Gastroesophageal sphincter (tissue), 4 donors: ENCODE data around the gene CACNA2D3. TPM values are rescaled to one million over a fixed set of nuclear protein-coding genes. Genes with fewer than 3 reads are reported as not detected.

ENCODE experiments used
- ATAC-seq: fragments of 150-250 bp; one replicate; pipeline ENCODE4 v1.9.1; 2016; ENCODE audit warnings: mild to moderate bottlenecking, moderate library complexity
- H3K27ac ChIP-seq, 4 donors: fragments of 200-600 bp; sonication (generic) in 3 of 4; 1 replicate in 3 of 4; 2 replicates in 1 of 4; pipeline ENCODE4 v1.5.1; 2016 to 2019
- H3K27me3 ChIP-seq: fragments of 200-600 bp; sonication (generic); one replicate; pipeline ENCODE4 v1.5.1; 2019
- H3K36me3 ChIP-seq, 2 donors: fragments of 200-600 bp; sonication (generic); one replicate each; pipeline ENCODE4 v1.5.1; 2019; ENCODE audit warnings: control low read depth in 1 of 2
- H3K4me1 ChIP-seq, 3 donors: fragments of 200-600 bp; sonication (generic); 1 replicate in 2 of 3; 2 replicates in 1 of 3; pipeline ENCODE4 v1.5.1; 2016 to 2019; ENCODE audit warnings: control low read depth in 2 of 3
- H3K4me3 ChIP-seq, 2 donors: fragments of 200-600 bp; sonication (generic); one replicate each; pipeline ENCODE4 v1.5.1; 2019; ENCODE audit warnings: mild to moderate bottlenecking in 1 of 2, moderate library complexity in 1 of 2
- H3K9me3 ChIP-seq, 3 donors: fragments of 200-600 bp; sonication (generic); one replicate each; pipeline ENCODE4 v1.5.1; 2017 to 2019; ENCODE audit warnings: control low read depth in 2 of 3
- EP300 ChIP-seq: sonication (generic); formaldehyde crosslinking; IDR thresholded peaks from one replicate; pipeline ENCODE4 v1.6.1; 2017; ENCODE audit warnings: antibody characterized with exemption, mild to moderate bottlenecking
- POLR2A ChIP-seq, 2 donors: fragments of 450-650 bp; IDR thresholded peaks; one replicate each; pipeline ENCODE4 v1.6.1; 2017; ENCODE audit warnings: antibody characterized with exemption in 2 of 2, mild to moderate bottlenecking in 2 of 2, moderate library complexity in 1 of 2
- POLR2AphosphoS5 ChIP-seq: sonication (generic); formaldehyde crosslinking; IDR thresholded peaks from one replicate; pipeline ENCODE4 v1.6.1; 2017; ENCODE audit warnings: antibody characterized with exemption
- WGBS, 2 donors: methylation state at CpG; one replicate each; pipeline ENCODE4 v1.1.5; 2018; ENCODE audit warnings: low coverage in 1 of 2; 5-methylcytosine and 5-hydroxymethylcytosine counted together
- total RNA-seq, 4 donors: library from RNA; depleted of rRNA; stranded (reverse); fragments of >200 nt; gene quantifications; one replicate each; pipeline ENCODE4 v1.1.0, GENCODE V29; 2016
- TF ChIP-seq, protein P1 (sequence below), 4 experiments: fragments of 200-600 bp in 2 of 4; fragments of 450-650 bp in 2 of 4; sonication (generic) in 1 of 4; IDR thresholded peaks; one replicate each; pipeline ENCODE4 v1.5.1; 2017 to 2019; ENCODE audit warnings: antibody characterized with exemption in 4 of 4, mild to moderate bottlenecking in 2 of 4, moderate library complexity in 2 of 4

The CACNA2D3 gene
- total RNA-seq, 4 donors from 2014 or later, result 0.94 to 6.5 (median 3.5) TPM

DNA sequence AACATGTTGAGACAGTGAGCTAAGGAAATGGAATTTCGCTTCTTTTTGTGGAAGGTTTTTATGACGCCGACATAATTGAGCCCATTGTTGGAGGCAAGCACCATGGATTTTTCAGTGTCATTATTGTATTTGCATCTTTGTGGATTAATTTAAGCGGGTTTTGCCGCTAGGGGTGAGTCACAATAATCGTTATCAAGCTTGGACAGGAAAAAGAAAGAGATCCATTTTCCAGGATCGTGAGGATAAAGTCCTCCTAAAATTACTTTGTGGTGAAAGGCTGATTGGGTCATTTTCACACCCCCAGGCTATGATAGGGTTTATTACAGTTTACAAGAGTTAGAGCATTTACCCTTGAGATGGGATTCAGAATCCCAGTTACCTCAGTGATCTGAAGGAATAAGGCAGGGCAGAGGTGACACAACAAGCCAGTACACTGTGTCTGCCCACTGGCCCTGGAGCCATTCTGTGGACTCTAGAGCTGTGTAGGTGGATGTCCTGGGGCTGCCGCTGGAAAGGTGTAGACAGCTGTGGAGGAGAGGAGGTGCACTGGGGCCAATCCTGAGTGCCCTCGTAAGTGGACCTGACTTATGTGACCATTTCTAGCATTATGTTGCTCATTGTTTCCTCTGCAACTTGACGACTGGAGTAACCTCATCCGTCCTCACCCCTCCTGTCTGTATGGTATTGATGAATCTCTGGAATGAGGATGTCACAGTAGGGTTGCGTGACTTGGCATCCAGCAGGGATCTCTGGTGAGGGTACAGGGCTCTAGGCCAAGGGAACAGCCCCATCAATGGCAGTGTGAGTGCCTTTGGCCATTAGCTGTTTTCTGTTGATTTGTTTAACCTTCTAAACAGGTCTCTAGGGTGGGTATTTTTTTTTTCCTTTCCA lies 435.4 kb downstream of the CACNA2D3 start:
- 75 to 78% methylated on average over 8 of the region's 12 CpGs for WGBS, 2 donors
- H3K27ac ChIP-seq, result no peak overlapping the region

DNA sequence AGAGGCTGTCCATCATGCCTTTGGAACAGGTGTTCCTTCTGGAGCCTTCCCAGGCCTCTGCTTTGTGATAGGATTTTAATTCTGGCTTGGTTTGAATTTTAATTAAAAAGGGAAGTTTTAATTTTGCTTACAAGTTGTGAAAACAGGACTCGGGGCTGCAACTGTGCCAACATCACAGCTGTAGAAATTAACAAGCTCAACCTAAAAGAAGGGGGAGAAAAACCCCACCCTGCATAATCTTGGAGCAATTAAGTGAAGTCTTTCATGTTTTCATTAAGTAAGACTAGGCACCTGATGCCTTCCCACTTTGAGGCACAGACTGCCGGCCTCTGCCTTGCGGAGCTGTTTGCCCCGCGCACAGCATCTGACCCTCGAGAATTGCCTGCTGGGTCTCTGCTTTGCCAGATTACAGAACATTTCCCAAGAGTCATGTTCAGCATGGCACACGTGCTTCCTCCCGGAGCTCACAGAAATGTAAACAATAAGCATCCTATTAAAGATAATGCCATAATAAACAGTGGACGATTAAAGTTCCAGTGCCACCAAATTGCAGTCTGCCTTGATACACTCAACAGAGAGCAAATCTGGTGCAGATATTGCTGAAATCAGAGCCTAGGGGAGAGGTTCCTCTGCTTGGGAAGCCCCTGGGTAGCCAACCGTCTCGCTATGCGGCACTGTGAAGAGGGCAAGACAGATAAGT lies 441.3 kb downstream of the CACNA2D3 start:
- Histone ChIP-seq H3K36me3 (no peaks in the 10 kb centered on the region), H3K27me3 (no peaks in the 10 kb centered on the region), H3K4me3 (no peak overlapping the region), H3K4me1 (no peaks in the 10 kb centered on the region), H3K9me3 (no peaks in the 10 kb centered on the region), H3K27ac (no peak overlapping the region)
- ATAC-seq, result no peak
- WGBS, 2 donors, result 39 to 100% methylated on average over 1 to 8 of the region's 12 CpGs
- TF ChIP-seq EP300 (no peak), POLR2A (IDR thresholded peaks at IDR 0.05) (no peak), POLR2AphosphoS5 (no peak)
- TF ChIP-seq, protein P1, sequence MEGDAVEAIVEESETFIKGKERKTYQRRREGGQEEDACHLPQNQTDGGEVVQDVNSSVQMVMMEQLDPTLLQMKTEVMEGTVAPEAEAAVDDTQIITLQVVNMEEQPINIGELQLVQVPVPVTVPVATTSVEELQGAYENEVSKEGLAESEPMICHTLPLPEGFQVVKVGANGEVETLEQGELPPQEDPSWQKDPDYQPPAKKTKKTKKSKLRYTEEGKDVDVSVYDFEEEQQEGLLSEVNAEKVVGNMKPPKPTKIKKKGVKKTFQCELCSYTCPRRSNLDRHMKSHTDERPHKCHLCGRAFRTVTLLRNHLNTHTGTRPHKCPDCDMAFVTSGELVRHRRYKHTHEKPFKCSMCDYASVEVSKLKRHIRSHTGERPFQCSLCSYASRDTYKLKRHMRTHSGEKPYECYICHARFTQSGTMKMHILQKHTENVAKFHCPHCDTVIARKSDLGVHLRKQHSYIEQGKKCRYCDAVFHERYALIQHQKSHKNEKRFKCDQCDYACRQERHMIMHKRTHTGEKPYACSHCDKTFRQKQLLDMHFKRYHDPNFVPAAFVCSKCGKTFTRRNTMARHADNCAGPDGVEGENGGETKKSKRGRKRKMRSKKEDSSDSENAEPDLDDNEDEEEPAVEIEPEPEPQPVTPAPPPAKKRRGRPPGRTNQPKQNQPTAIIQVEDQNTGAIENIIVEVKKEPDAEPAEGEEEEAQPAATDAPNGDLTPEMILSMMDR (IDR thresholded peaks at IDR 0.05), result no peak

More for the DNA sequence above, 435.4 kb downstream of the CACNA2D3 start:
- H3K9me3 ChIP-seq, result no peaks in the 10 kb centered on the region
- TF ChIP-seq POLR2A (IDR thresholded peaks at IDR 0.05), result no peak
- TF ChIP-seq, protein P1 (IDR thresholded peaks at IDR 0.05), result no peak
- no peak for TF ChIP-seq POLR2AphosphoS5
- no peak for TF ChIP-seq EP300
- H3K27me3 ChIP-seq, result no peaks in the 10 kb centered on the region
- H3K36me3 ChIP-seq, result no peaks in the 10 kb centered on the region
- no peaks in the 10 kb centered on the region for H3K4me1 ChIP-seq
- H3K4me3 ChIP-seq, result no peak overlapping the region
- no peak for ATAC-seq

DNA sequence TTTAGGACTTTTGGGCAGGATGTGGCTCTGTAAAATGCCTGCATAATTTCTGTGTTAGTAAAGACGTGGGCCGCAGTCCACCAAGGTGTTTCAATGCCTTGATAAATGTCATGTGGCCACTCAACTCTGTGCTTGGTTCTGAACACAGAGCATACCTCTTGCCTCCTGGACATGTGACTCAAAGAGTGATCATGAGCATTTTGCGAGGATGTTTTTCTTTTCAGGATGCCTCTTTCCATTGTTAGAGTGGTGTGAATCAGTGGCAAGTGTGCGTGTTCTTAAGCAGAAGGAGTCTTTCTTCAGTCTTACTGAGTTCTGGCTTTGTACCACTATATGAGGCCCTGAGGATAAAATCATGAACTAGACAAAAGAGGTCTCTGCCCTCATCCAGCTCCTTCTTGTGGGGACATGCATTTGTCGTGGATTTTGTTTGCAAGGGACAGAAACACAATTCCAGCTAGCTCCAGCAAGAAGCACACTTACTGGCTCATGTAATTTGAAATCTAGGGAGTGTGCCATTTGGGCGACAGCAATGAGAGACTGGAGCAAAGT lies 442.1 kb downstream of the CACNA2D3 start:
- Histone ChIP-seq H3K4me3 (no peak overlapping the region), H3K36me3 (no peaks in the 10 kb centered on the region), H3K9me3 (no peaks in the 10 kb centered on the region), H3K4me1 (no peaks in the 10 kb centered on the region), H3K27ac (no peak overlapping the region), H3K27me3 (no peaks in the 10 kb centered on the region)
- no peak for ATAC-seq
- TF ChIP-seq POLR2A (IDR thresholded peaks at IDR 0.05) (no peak), EP300 (no peak), POLR2AphosphoS5 (no peak)
- TF ChIP-seq, protein P1 (IDR thresholded peaks at IDR 0.05), result no peak
- WGBS, 2 donors, result 78 to 85% methylated on average over 6 of the region's 6 CpGs

DNA sequence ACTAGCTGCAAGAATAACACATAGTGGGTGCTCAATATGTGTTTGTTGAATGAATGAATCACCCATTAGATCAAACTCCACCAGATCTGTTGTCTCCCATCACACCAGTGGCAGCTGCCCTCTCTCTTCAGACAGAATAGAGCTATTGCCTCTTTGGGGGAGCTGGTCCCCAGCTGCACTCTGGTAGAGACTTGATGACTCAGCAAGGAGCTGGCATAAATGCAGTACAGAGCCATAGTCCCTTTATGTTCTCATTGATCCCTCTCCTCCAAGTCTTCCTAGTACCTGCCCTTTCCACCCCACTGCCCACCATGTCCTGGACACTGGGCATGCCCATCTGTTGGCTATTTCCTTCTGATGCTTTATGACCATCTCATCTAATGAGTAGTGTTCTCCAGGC lies 443.6 kb downstream of the CACNA2D3 start:
- TF ChIP-seq POLR2A (IDR thresholded peaks at IDR 0.05), result no peak
- TF ChIP-seq, protein P1 (IDR thresholded peaks at IDR 0.05), result no peak
- no peak for TF ChIP-seq POLR2AphosphoS5
- TF ChIP-seq EP300, result no peak
- no peak overlapping the region for H3K27ac ChIP-seq
- H3K9me3 ChIP-seq, result no peaks in the 10 kb centered on the region
- peaks cover 0 to 9% of the 10 kb centered on the region in 2 donors for H3K36me3 ChIP-seq
- H3K4me1 ChIP-seq, result no peaks in the 10 kb centered on the region
- no peaks in the 10 kb centered on the region for H3K27me3 ChIP-seq
- no peak for ATAC-seq
- H3K4me3 ChIP-seq, result no peak overlapping the region
